ENCODE measurements around the gene RPS26. TPM values are rescaled to one million over a fixed set of nuclear protein-coding genes. Genes with fewer than 3 reads are reported as not detected.
"Not testable (repeated sequence)": the region's sequence is repeated elsewhere in the genome, so short reads cannot be mapped to it uniquely, and the experiment has no call there.

RPS26 gene
- total RNA-seq, 1 donor from 2014 or later = 46.3 TPM

GRCh38 chr12:56034586-56035332 lies 7.0 kb upstream of the RPS26 start:
- peaks cover 63% of the 10 kb centered on the region for H3K36me3 Mint-ChIP-seq (ENCODE audit: low read depth)
- intact Hi-C loops (cut with micrococcal nuclease) = no loop called here
- no peaks in the 10 kb centered on the region for H3K9me3 Mint-ChIP-seq
- H3K4me1 Mint-ChIP-seq = peaks cover 36% of the 10 kb centered on the region
- H3K27ac Mint-ChIP-seq = peak overlapping the region; percentile 65
- peak overlapping the region; percentile 18 for H3K4me3 Mint-ChIP-seq
- DNase-seq = peak; percentile 66
- no peaks in the 10 kb centered on the region for H3K27me3 Mint-ChIP-seq

DNA sequence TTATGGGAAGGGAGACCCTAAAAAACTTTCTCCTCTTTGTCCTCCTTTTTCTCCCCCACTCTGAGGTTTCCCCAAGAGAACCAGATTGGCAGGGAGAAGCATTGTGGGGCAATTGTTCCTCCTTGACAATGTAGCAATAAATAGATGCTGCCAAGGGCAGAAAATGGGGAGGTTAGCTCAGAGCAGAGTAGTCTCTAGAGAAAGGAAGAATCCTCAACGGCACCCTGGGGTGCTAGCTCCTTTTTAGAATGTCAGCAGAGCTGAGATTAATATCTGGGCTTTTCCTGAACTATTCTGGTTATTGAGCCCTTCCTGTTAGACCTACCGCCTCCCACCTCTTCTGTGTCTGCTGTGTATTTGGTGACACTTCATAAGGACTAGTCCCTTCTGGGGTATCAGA lies 4.6 kb upstream of the RPS26 start:
- H3K27ac Mint-ChIP-seq = peak overlapping the region; percentile 38
- no peak for DNase-seq
- H3K9me3 Mint-ChIP-seq = no peaks in the 10 kb centered on the region
- intact Hi-C loops (cut with micrococcal nuclease) = no loop called here
- no peaks in the 10 kb centered on the region for H3K27me3 Mint-ChIP-seq
- peaks cover 43% of the 10 kb centered on the region for H3K4me1 Mint-ChIP-seq
- no peak overlapping the region for H3K4me3 Mint-ChIP-seq
- peaks cover 51% of the 10 kb centered on the region for H3K36me3 Mint-ChIP-seq (ENCODE audit: low read depth)

- no peak overlapping the region for H3K4me3 Mint-ChIP-seq
- no peaks in the 10 kb centered on the region for H3K9me3 Mint-ChIP-seq
- H3K27ac Mint-ChIP-seq = peak overlapping the region; percentile 29
- peaks cover 43% of the 10 kb centered on the region for H3K4me1 Mint-ChIP-seq
- no peak for DNase-seq
- no peaks in the 10 kb centered on the region for H3K27me3 Mint-ChIP-seq
- H3K36me3 Mint-ChIP-seq (ENCODE audit: low read depth) = peaks cover 52% of the 10 kb centered on the region
- intact Hi-C loops (cut with micrococcal nuclease) = no loop called here
These were observed 3.6 kb upstream of the RPS26 start for GRCh38 chr12:56038022-56038655.

GRCh38 chr12:56040151-56040550 lies 1.6 kb upstream of the RPS26 start:
- intact Hi-C loops (cut with micrococcal nuclease) = loop anchor here (2.0 kb wide), 3 partner anchors 19 to 301 kb away; partner anchors contain the start of genes IKZF4 and SARNP
- no peaks in the 10 kb centered on the region for H3K9me3 Mint-ChIP-seq
- peaks cover 50% of the 10 kb centered on the region for H3K4me1 Mint-ChIP-seq
- DNase-seq = peak; percentile 65
- H3K27me3 Mint-ChIP-seq = no peaks in the 10 kb centered on the region
- peaks cover 55% of the 10 kb centered on the region for H3K36me3 Mint-ChIP-seq (ENCODE audit: low read depth)
- H3K27ac Mint-ChIP-seq = peak overlapping the region; percentile 99
- H3K4me3 Mint-ChIP-seq = peak overlapping the region; percentile 100

GRCh38 chr12:56040963-56041551 lies 661 bp upstream of the RPS26 start:
- H3K4me3 Mint-ChIP-seq = peak overlapping the region; percentile 100
- no peaks in the 10 kb centered on the region for H3K9me3 Mint-ChIP-seq
- DNase-seq = no peak
- H3K27me3 Mint-ChIP-seq = no peaks in the 10 kb centered on the region
- intact Hi-C loops (cut with micrococcal nuclease) = loop anchor here (1.0 to 2.0 kb wide), 9 partner anchors 12 to 302 kb away; partner anchors contain the start of genes IKZF4, PA2G4, PYM1 and RAB5B
- H3K4me1 Mint-ChIP-seq = peaks cover 44% of the 10 kb centered on the region
- H3K27ac Mint-ChIP-seq = peak overlapping the region; percentile 99
- H3K36me3 Mint-ChIP-seq (ENCODE audit: low read depth) = peaks cover 52% of the 10 kb centered on the region

DNA sequence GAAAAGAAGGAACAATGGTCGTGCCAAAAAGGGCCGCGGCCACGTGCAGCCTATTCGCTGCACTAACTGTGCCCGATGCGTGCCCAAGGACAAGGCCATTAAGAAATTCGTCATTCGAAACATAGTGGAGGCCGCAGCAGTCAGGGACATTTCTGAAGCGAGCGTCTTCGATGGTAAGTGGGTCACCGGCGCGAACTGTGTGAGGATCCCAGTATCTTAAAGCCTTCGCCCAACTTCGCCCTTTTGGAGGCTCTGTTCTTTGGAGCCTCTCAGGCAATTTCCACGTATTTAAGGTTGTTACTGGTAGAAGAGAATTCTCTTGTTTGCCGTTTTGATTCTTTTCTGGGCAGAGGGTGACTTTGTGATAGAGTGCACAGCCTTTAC lies 704 bp downstream of the RPS26 start:
- Mint-ChIP-seq H3K27ac (peak overlapping the region; percentile 99), H3K4me1 (peaks cover 50% of the 10 kb centered on the region), H3K36me3 (ENCODE audit: low read depth) (peaks cover 48% of the 10 kb centered on the region), H3K4me3 (peak overlapping the region; percentile 100)
- intact Hi-C loops (cut with micrococcal nuclease); H3K27me3 Mint-ChIP-seq; DNase-seq; H3K9me3 Mint-ChIP-seq: not testable (repeated sequence)

DNA sequence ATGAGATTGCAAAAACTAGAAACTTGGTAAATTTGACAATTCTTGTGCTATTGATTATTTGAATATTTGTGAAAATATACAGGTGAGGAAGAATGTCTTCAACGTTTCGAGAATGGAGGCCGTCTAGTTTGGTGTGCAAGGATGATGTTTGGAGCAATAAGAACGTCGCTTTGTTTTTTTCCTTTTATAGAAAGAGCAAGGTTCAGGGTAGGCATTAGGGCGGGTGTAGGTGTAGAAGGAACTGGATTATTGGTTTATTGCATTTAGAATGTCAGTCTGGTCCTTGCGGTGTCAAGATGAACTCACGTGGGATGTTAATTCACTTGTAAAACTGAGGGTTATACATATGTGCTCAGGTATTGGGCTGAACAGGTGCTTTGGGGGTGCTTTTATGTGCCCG lies 1.1 kb downstream of the RPS26 start:
- peaks cover 47% of the 10 kb centered on the region for H3K4me1 Mint-ChIP-seq

GRCh38 chr12:56046027-56046780 lies 4.5 kb downstream of the RPS26 start:
- no peak for DNase-seq
- Mint-ChIP-seq H3K27ac (peak overlapping the region; percentile 74), H3K9me3 (no peaks in the 10 kb centered on the region), H3K36me3 (ENCODE audit: low read depth) (peaks cover 43% of the 10 kb centered on the region), H3K4me1 (peaks cover 28% of the 10 kb centered on the region), H3K4me3 (no peak overlapping the region), H3K27me3 (no peaks in the 10 kb centered on the region)
- intact Hi-C loops (cut with micrococcal nuclease) = loop anchor here (5.0 kb wide), 1 partner anchor 36 kb away; the partner anchor contains the start of gene ERBB3

More for the DNA sequence above, 1.1 kb downstream of the RPS26 start:
- H3K27ac Mint-ChIP-seq = peak overlapping the region; percentile 99
- H3K36me3 Mint-ChIP-seq (ENCODE audit: low read depth) = peaks cover 48% of the 10 kb centered on the region
- intact Hi-C loops (cut with micrococcal nuclease) = no loop called here
- H3K9me3 Mint-ChIP-seq = no peaks in the 10 kb centered on the region
- H3K4me3 Mint-ChIP-seq = peak overlapping the region; percentile 100
- no peaks in the 10 kb centered on the region for H3K27me3 Mint-ChIP-seq
- no peak for DNase-seq

- intact Hi-C loops (cut with micrococcal nuclease) = no loop called here
- H3K4me1 Mint-ChIP-seq = peaks cover 5% of the 10 kb centered on the region
- H3K36me3 Mint-ChIP-seq (ENCODE audit: low read depth) = no peaks in the 10 kb centered on the region
- H3K4me3 Mint-ChIP-seq = no peak overlapping the region
- H3K27me3 Mint-ChIP-seq = no peaks in the 10 kb centered on the region
- no peak for DNase-seq
- no peaks in the 10 kb centered on the region for H3K9me3 Mint-ChIP-seq
- no peak overlapping the region for H3K27ac Mint-ChIP-seq
These were observed 11.7 kb downstream of the RPS26 start for GRCh38 chr12:56053407-56053893.

DNA sequence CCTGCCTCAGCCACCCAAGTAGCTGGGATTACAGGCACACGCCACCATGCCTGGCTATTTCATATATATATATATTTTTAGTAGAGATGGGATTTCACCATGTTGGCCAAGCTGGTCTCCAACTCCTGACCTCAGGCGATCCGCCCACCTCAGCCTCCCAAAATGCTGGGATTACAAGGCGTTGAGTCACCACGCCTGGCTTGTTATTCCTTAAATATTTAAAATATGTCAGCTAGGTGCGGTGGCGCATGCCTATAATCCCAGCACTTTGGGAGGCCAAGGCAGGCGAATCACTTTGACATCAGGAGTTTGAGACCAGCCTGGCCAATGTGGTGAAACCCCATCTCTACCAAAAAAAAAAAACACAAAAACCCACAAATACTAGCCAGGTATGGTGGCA lies 18.2 kb downstream of the RPS26 start:
- DNase-seq; intact Hi-C loops (cut with micrococcal nuclease); H3K9me3 Mint-ChIP-seq; H3K27me3 Mint-ChIP-seq; H3K4me1 Mint-ChIP-seq; H3K36me3 Mint-ChIP-seq (ENCODE audit: low read depth); H3K4me3 Mint-ChIP-seq; H3K27ac Mint-ChIP-seq: not testable (repeated sequence)

DNA sequence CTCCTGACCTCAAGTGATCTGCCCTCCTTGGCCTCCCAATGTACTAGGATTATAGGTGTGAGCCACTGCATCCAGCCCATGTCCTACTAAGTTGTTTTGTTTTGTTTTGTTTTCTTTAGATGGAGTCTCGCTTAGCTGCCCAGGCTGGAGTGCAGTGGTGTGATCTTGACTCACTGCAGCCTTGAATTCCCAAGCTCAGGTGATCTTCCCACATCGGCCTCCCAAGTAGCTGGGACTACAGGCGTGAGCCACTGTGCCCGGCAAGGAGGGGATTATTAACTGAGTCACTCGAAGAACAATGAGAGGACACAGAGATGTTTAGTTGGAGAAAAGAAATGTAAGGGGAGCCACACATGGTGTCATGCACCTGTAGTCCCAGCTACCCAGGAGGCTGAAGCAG lies 20.3 kb downstream of the RPS26 start:
- DNase-seq = no peak
- no peak overlapping the region for H3K4me3 Mint-ChIP-seq
- H3K4me1 Mint-ChIP-seq = no peaks in the 10 kb centered on the region
- H3K27ac Mint-ChIP-seq = no peak overlapping the region
- intact Hi-C loops (cut with micrococcal nuclease) = no loop called here
- no peaks in the 10 kb centered on the region for H3K9me3 Mint-ChIP-seq
- no peaks in the 10 kb centered on the region for H3K36me3 Mint-ChIP-seq (ENCODE audit: low read depth)
- peaks cover 7% of the 10 kb centered on the region for H3K27me3 Mint-ChIP-seq

DNA sequence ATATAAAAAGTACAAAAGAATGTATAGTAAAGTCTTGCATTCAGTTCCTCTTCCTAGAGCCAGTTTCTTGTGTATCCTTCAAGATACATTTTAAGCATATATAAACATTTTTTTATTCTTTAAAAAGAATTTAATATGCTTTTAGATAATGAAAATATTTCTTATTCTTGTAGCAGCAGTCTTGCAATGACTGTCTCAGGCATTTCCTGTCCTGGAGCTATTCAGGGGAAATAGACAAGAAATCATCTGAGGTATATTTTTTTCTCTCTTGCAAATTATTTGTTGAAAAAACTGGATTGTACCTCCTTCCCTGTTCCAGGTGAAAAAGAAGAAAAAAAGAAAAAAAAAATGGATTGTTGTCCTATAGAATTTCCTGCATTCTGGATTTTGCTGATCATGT lies 21.3 kb downstream of the RPS26 start:
- Mint-ChIP-seq H3K27ac (no peak overlapping the region), H3K36me3 (ENCODE audit: low read depth) (no peaks in the 10 kb centered on the region), H3K4me3 (no peak overlapping the region), H3K9me3 (no peaks in the 10 kb centered on the region), H3K4me1 (no peaks in the 10 kb centered on the region), H3K27me3 (peaks cover 7% of the 10 kb centered on the region)
- intact Hi-C loops (cut with micrococcal nuclease) = no loop called here
- no peak for DNase-seq

GRCh38 chr12:56071648-56072047 lies 29.9 kb downstream of the RPS26 start:
- no peak overlapping the region for H3K4me3 Mint-ChIP-seq
- no peak overlapping the region for H3K27ac Mint-ChIP-seq
- H3K9me3 Mint-ChIP-seq = no peaks in the 10 kb centered on the region
- DNase-seq = no peak
- peaks cover 13% of the 10 kb centered on the region for H3K27me3 Mint-ChIP-seq
- H3K36me3 Mint-ChIP-seq (ENCODE audit: low read depth) = no peaks in the 10 kb centered on the region
- intact Hi-C loops (cut with micrococcal nuclease) = no loop called here
- H3K4me1 Mint-ChIP-seq = no peaks in the 10 kb centered on the region
